Kidney epithelial cell (primary cell): ENCODE data around the gene TEX14. TPM values are rescaled to one million over a fixed set of nuclear protein-coding genes. Genes with fewer than 3 reads are reported as not detected.
A peak's percentile ranks its signal among the peaks of the same experiment; 100 is the strongest.

Source experiments
- DNase-seq: peaks from one replicate; pipeline ENCODE4 v3.0.0-alpha.2; 2010; ENCODE audit warnings: low read depth
- H3K27me3 ChIP-seq: 2 replicates; pipeline ENCODE4 v1.6.0; 2011; ENCODE audit warnings: low read length; ENCODE audit not compliant: control insufficient read depth, insufficient read depth
- H3K36me3 ChIP-seq: 2 replicates; pipeline ENCODE4 v1.5.1; 2011; ENCODE audit warnings: low read length; ENCODE audit not compliant: control insufficient read depth, insufficient read depth
- H3K4me3 ChIP-seq: 2 replicates; pipeline ENCODE4 v1.5.1; 2011; ENCODE audit warnings: low read depth, mild to moderate bottlenecking, control low read depth, low read length
- total RNA-seq: library from RNA; depleted of rRNA; stranded (reverse); fragments of >200 nt; gene quantifications from 2 replicates; pipeline ENCODE4 v1.2.3, GENCODE V29; 2015
- TF ChIP-seq, protein P1 (sequence below): IDR thresholded peaks from 2 replicates; pipeline ENCODE4 v1.5.1; 2011; ENCODE audit warnings: mild to moderate bottlenecking, moderate library complexity, low read length, control low read depth, inconsistent platforms; ENCODE audit not compliant: insufficient read depth, poor library complexity, severe bottlenecking

The TEX14 gene
- total RNA-seq, 1 donor from 2014 or later: 0.04 TPM

DNA sequence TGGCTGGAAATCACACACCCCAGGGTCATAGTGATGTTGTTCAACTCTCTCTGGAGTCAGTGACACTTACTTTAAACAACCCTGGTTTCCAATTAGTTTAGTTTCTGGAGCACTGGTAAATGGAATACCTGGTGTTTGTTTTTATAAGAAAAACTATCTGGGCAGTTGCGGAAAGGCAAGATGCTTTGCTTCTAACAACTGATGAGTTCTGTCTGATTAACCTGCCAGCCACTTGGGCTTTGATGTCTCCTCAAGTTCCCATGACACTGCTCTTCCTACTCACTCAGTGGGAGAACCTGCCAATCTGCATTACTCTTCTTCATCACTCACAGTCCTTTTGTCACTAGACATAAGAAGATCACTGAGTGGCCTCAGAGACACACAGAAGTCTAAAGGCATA lies 98.7 kb downstream of the TEX14 start:
- no peak for DNase-seq
- Histone ChIP-seq H3K36me3 (no peaks in the 10 kb centered on the region), H3K4me3 (no peak overlapping the region), H3K27me3 (no peaks in the 10 kb centered on the region)
- TF ChIP-seq, protein P1, sequence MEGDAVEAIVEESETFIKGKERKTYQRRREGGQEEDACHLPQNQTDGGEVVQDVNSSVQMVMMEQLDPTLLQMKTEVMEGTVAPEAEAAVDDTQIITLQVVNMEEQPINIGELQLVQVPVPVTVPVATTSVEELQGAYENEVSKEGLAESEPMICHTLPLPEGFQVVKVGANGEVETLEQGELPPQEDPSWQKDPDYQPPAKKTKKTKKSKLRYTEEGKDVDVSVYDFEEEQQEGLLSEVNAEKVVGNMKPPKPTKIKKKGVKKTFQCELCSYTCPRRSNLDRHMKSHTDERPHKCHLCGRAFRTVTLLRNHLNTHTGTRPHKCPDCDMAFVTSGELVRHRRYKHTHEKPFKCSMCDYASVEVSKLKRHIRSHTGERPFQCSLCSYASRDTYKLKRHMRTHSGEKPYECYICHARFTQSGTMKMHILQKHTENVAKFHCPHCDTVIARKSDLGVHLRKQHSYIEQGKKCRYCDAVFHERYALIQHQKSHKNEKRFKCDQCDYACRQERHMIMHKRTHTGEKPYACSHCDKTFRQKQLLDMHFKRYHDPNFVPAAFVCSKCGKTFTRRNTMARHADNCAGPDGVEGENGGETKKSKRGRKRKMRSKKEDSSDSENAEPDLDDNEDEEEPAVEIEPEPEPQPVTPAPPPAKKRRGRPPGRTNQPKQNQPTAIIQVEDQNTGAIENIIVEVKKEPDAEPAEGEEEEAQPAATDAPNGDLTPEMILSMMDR: no peak

DNA sequence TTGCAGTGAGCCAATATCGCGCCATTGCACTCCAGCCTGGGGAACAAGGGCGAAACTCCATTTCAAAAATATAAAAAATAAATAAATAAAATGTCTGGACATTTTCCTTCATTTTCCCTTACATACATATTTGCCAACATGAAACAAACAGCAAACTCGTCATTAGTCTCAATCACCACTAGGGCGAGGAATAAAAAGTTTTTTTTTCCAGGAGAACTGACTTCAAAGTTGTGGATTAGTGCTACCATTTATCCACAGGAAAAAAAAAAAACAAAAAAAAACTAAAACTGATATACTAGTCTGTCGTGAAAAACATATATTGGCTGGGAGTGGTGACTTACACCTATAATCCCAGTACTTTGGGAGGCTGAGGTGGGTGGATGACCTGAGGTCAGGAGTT lies 100.4 kb downstream of the TEX14 start:
- DNase-seq: no peak
- Histone ChIP-seq H3K27me3 (no peaks in the 10 kb centered on the region), H3K36me3 (no peaks in the 10 kb centered on the region), H3K4me3 (no peak overlapping the region)
- TF ChIP-seq, protein P1: no peak

DNA sequence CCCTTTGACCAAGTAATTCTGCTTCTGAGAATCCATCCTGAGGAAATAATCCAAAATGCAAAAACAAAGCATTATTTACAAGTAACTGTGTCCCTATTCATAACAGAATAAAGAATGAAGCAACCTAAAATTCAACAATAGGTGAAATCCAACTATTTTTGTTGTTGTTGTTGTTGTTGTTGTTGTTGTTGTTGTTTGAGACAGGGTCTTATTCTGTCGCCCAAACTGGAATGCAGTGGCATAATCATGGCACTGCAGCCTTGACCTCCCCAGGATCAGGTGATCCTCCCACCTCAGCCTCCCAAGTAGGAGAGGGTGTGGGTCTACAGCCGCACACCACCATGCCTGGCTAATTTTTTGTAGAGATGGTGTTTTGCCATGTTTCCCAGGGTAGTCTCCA lies 101.5 kb downstream of the TEX14 start:
- TF ChIP-seq, protein P1: no peak
- Histone ChIP-seq H3K36me3 (no peaks in the 10 kb centered on the region), H3K4me3 (no peak overlapping the region), H3K27me3 (no peaks in the 10 kb centered on the region)
- no peak for DNase-seq

DNA sequence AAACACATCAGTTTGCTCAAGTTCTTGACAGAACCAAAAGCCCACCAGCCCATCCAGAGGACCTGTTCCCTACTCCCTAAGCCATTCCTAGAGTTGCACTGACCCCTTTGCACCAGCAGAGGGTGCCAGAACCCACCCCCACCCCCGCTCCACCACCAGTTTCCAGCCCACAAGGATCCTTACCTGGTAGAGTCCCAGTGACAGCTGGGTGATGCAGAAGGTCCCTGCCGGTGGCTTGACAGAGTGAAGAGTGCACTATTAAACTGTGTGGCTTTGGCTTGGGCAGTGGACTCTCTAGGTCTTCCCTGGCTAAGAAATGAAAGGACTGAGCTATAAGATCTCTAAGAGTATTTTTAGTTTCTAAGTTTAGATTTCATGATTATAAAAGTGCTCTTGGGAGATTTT lies 104.1 kb downstream of the TEX14 start:
- TF ChIP-seq, protein P1: peak; percentile 96
- DNase-seq: no peak
- Histone ChIP-seq H3K27me3 (no peaks in the 10 kb centered on the region), H3K4me3 (no peak overlapping the region), H3K36me3 (no peaks in the 10 kb centered on the region)

DNA sequence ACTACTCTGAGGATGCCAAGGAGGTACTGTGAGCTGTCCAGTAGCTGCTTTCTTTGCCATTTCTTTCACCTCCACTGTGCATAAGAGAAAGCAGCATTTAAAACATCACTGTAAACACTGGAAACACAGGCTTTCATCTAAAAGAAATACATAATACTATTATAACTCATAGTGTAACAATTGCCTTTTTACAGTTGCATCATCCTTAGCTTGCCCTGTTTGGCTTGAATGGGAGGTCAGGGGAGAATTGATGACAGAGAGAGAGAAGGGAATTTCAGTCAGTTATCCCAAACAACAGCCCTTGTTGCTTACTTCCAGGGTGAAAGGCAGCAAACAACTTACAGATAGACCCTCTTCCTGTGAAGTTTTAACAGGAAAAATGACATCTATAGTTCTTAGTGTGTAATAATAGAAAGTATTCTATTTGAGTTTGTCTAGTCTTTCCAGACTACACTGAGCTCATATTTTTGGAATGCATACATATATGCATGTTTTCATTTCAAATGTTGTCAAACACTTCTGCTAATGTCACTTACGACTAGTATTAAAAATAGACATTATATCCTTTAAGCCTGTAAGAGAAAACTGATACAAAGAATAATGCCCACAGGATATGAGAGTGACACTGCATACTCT lies 105.7 kb downstream of the TEX14 start:
- TF ChIP-seq, protein P1: no peak
- no peaks in the 10 kb centered on the region for H3K27me3 ChIP-seq
- no peak for DNase-seq
- no peak overlapping the region for H3K4me3 ChIP-seq
- no peaks in the 10 kb centered on the region for H3K36me3 ChIP-seq

DNA sequence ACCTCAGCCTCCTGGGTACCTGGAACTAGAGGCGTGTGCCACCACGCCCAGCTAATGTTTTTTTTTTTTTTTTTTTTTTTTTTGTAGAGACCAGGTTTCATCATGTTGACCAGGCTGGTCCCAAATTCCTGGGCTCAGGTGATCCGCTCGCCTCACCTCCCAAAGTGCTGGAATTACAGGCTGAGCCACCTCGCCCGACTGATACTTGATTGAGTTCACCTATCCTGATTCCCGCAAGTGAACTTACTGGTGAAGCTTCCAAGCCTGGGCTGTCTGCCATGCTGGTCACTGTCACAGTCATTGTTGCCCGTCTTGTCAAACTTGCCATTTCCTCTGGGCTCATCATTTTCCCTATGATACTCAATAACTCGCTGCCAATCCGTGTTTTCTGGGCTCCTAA lies 106.3 kb downstream of the TEX14 start:
- no peaks in the 10 kb centered on the region for H3K36me3 ChIP-seq
- TF ChIP-seq, protein P1: no peak
- no peak overlapping the region for H3K4me3 ChIP-seq

More for the DNA sequence above, 106.3 kb downstream of the TEX14 start:
- no peak for DNase-seq
- H3K27me3 ChIP-seq: no peaks in the 10 kb centered on the region
